Tibial nerve (tissue), 3 donors: ENCODE data around the gene ART1.

Source experiments
- POLR2A ChIP-seq, 2 donors: fragments of 450-650 bp; IDR thresholded peaks; one replicate each; pipeline ENCODE4 v1.6.1; 2017; ENCODE audit warnings: antibody characterized with exemption in 2 of 2, mild to moderate bottlenecking in 2 of 2, moderate library complexity in 2 of 2
- TF ChIP-seq, protein P1 (sequence below), 5 experiments: fragments of 200-600 bp in 3 of 5; fragments of 450-650 bp in 2 of 5; sonication (generic) in 3 of 5; IDR thresholded peaks; one replicate each; pipeline ENCODE4 v1.5.1; 2016 to 2019; ENCODE audit warnings: antibody characterized with exemption in 5 of 5, mild to moderate bottlenecking in 3 of 5, moderate library complexity in 2 of 5

DNA sequence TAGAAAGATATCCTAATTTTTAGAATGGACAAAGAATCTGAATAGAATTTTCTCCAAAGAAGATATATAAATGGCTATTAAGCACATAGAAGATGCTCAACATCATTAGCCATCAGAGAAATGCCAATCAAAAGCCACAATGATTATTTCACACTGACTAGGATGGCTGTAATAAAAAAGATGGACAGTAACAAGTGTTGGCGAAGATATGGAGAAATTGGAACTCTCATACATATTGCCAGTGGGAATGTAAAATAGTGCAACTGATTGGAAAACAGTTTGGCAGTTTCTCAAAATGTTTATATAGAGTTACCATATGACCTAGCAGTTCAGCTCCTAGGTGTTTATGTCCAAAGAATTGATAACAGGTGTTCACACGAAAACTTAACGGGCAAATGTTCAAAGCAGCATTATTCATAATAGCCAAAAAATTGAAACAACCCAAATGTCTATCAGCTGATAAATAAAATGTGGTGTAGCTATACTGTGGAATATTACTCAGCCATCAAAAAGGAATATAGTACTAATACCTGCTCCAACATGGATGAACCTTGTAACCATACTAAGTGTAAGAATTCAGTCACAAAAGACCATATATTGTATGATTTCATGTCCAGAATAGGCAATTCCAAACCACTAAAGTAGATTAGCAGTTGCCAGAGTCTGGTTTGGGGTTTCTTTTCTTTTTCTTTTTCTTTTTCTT, 32.8 kb upstream of the ART1 start:
- no peak for TF ChIP-seq POLR2A (IDR thresholded peaks at IDR 0.05)
- TF ChIP-seq, protein P1, sequence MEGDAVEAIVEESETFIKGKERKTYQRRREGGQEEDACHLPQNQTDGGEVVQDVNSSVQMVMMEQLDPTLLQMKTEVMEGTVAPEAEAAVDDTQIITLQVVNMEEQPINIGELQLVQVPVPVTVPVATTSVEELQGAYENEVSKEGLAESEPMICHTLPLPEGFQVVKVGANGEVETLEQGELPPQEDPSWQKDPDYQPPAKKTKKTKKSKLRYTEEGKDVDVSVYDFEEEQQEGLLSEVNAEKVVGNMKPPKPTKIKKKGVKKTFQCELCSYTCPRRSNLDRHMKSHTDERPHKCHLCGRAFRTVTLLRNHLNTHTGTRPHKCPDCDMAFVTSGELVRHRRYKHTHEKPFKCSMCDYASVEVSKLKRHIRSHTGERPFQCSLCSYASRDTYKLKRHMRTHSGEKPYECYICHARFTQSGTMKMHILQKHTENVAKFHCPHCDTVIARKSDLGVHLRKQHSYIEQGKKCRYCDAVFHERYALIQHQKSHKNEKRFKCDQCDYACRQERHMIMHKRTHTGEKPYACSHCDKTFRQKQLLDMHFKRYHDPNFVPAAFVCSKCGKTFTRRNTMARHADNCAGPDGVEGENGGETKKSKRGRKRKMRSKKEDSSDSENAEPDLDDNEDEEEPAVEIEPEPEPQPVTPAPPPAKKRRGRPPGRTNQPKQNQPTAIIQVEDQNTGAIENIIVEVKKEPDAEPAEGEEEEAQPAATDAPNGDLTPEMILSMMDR (IDR thresholded peaks at IDR 0.05): no peak
